ENCODE measurements around the gene RPL11. TPM values are rescaled to one million over a fixed set of nuclear protein-coding genes. Genes with fewer than 3 reads are reported as not detected.

Gene RPL11
- total RNA-seq, 1 experiment from 2014 or later = 1,563 TPM

- intact Hi-C loops (cut with micrococcal nuclease) = no loop called here
- Mint-ChIP-seq H3K27me3 (ENCODE audit: insufficient read depth, unreplicated experiment) (no peaks in the 10 kb centered on the region), H3K27ac (ENCODE audit: low read depth, unreplicated experiment) (no peak overlapping the region), H3K36me3 (ENCODE audit: insufficient read depth, unreplicated experiment) (peaks cover 13% of the 10 kb centered on the region), H3K4me1 (ENCODE audit: insufficient read depth, unreplicated experiment) (peaks cover 10% of the 10 kb centered on the region), H3K9me3 (ENCODE audit: unreplicated experiment) (no peaks in the 10 kb centered on the region), H3K4me3 (ENCODE audit: unreplicated experiment) (no peak overlapping the region)
- ChIA-PET POLR2A (interaction anchor here (0.6 to 1.3 kb wide), 3 partner anchors 10 to 41 kb away, joined by 3 to 5 read pairs (median 3); no protein-coding TSS in a partner anchor), CTCF (interaction anchor here (0.6 to 1.1 kb wide), 2 partner anchors 145 to 180 kb away, joined by 4 read pairs; no protein-coding TSS in a partner anchor)
- no peak for DNase-seq (ENCODE audit: unreplicated experiment)
- no peak for TF ChIP-seq CTCF (IDR thresholded peaks at IDR 0.05; ENCODE audit: unreplicated experiment)
- no TSS peak for BruUV-seq (replicated peaks)
Observed at GRCh38 chr1:23736437-23737134, 45.0 kb downstream of the RPL11 start.

- TF ChIP-seq CTCF (IDR thresholded peaks at IDR 0.05; ENCODE audit: unreplicated experiment) = no peak
- H3K4me3 Mint-ChIP-seq (ENCODE audit: unreplicated experiment) = peak overlapping the region; percentile 83
- H3K36me3 Mint-ChIP-seq (ENCODE audit: insufficient read depth, unreplicated experiment) = peaks cover 21% of the 10 kb centered on the region
- ChIA-PET CTCF (interaction anchor here (0.6 kb wide), 1 partner anchor 1825 kb away, joined by 3 read pairs; no protein-coding TSS in a partner anchor), POLR2A (interaction anchor here (7.5 kb wide), 1 partner anchor 49 kb away, joined by 95 read pairs; the partner anchor contains the start of gene RPL11)
- no TSS peak for BruUV-seq (replicated peaks)
- no peaks in the 10 kb centered on the region for H3K27me3 Mint-ChIP-seq (ENCODE audit: insufficient read depth, unreplicated experiment)
- peak overlapping the region; percentile 64 for H3K27ac Mint-ChIP-seq (ENCODE audit: low read depth, unreplicated experiment)
- peaks cover 20% of the 10 kb centered on the region for H3K4me1 Mint-ChIP-seq (ENCODE audit: insufficient read depth, unreplicated experiment)
- no peak for DNase-seq (ENCODE audit: unreplicated experiment)
- no peaks in the 10 kb centered on the region for H3K9me3 Mint-ChIP-seq (ENCODE audit: unreplicated experiment)
- intact Hi-C loops (cut with micrococcal nuclease) = loop anchor here (5.0 kb wide), 1 partner anchor 199 kb away; no protein-coding TSS in a partner anchor
Observed at GRCh38 chr1:23741609-23742008, 50.0 kb downstream of the RPL11 start.

GRCh38 chr1:23742670-23743286, 51.2 kb downstream of the RPL11 start:
- no peak for TF ChIP-seq CTCF (IDR thresholded peaks at IDR 0.05; ENCODE audit: unreplicated experiment)
- H3K27me3 Mint-ChIP-seq (ENCODE audit: insufficient read depth, unreplicated experiment) = no peaks in the 10 kb centered on the region
- H3K36me3 Mint-ChIP-seq (ENCODE audit: insufficient read depth, unreplicated experiment) = peaks cover 26% of the 10 kb centered on the region
- ChIA-PET POLR2A (interaction anchor here (0.6 to 7.5 kb wide), 22 partner anchors 8 to 676 kb away, joined by 3 to 95 read pairs (median 5); partner anchors contain the start of genes GALE, ID3, LYPLA2 and PITHD1), CTCF (interaction anchor here (0.6 to 1.7 kb wide), 2 partner anchors 11 to 40 kb away, joined by 3 to 4 read pairs; no protein-coding TSS in a partner anchor)
- BruUV-seq (replicated peaks) = TSS peak; percentile 71
- H3K27ac Mint-ChIP-seq (ENCODE audit: low read depth, unreplicated experiment) = peak overlapping the region; percentile 71
- H3K4me1 Mint-ChIP-seq (ENCODE audit: insufficient read depth, unreplicated experiment) = peaks cover 31% of the 10 kb centered on the region
- H3K9me3 Mint-ChIP-seq (ENCODE audit: unreplicated experiment) = no peaks in the 10 kb centered on the region
- intact Hi-C loops (cut with micrococcal nuclease) = loop anchor here (5.0 kb wide), 1 partner anchor 200 kb away; no protein-coding TSS in a partner anchor
- H3K4me3 Mint-ChIP-seq (ENCODE audit: unreplicated experiment) = peak overlapping the region; percentile 83
- DNase-seq (ENCODE audit: unreplicated experiment) = peak; percentile 19
